ENCODE measurements around the gene CDKN2C. TPM values are rescaled to one million over a fixed set of nuclear protein-coding genes. Genes with fewer than 3 reads are reported as not detected.
A peak's percentile ranks its signal among the peaks of the same experiment; 100 is the strongest.

The CDKN2C gene
- total RNA-seq, 6 experiments from 2014 or later: 13.1 to 26.7 (median 24.9) TPM

- Mint-ChIP-seq H3K27me3 (ENCODE audit: insufficient read depth) (peaks cover 5% of the 10 kb centered on the region), H3K4me3 (peak overlapping the region; percentile 62), H3K4me1 (ENCODE audit: low read depth) (peaks cover 42% of the 10 kb centered on the region), H3K36me3 (ENCODE audit: low read depth) (peaks cover 22% of the 10 kb centered on the region), H3K9me3 (no peaks in the 10 kb centered on the region), H3K27ac (peak overlapping the region; percentile 14; the same call in 1 of the 2 replicates)
- DNase-seq: no peak
- TF ChIP-seq CTCF (IDR thresholded peaks at IDR 0.05): no peak
These were observed 2.7 kb downstream of the CDKN2C start for GRCh38 chr1:50972766-50973165.

- H3K4me1 Mint-ChIP-seq (ENCODE audit: low read depth): peaks cover 42% of the 10 kb centered on the region
- no peaks in the 10 kb centered on the region for H3K9me3 Mint-ChIP-seq
- H3K4me3 Mint-ChIP-seq: peak overlapping the region; percentile 62
- H3K27me3 Mint-ChIP-seq (ENCODE audit: insufficient read depth): peaks cover 5% of the 10 kb centered on the region
- no peak for TF ChIP-seq CTCF (IDR thresholded peaks at IDR 0.05)
- H3K27ac Mint-ChIP-seq: peak overlapping the region; percentile 14; the same call in 1 of the 2 replicates
- DNase-seq: no peak
- H3K36me3 Mint-ChIP-seq (ENCODE audit: low read depth): peaks cover 22% of the 10 kb centered on the region
These were observed 3.2 kb downstream of the CDKN2C start for GRCh38 chr1:50973255-50973654.

GRCh38 chr1:50973875-50974617, 4.0 kb downstream of the CDKN2C start:
- Mint-ChIP-seq H3K27me3 (ENCODE audit: insufficient read depth) (peaks cover 5% of the 10 kb centered on the region), H3K27ac (peak overlapping the region; percentile 50), H3K4me3 (no peak overlapping the region)

GRCh38 chr1:50974618-50974935, 4.5 kb downstream of the CDKN2C start:
- peaks cover 5% of the 10 kb centered on the region for H3K27me3 Mint-ChIP-seq (ENCODE audit: insufficient read depth)

More at GRCh38 chr1:50973875-50974617, 4.0 kb downstream of the CDKN2C start:
- peaks cover 49% of the 10 kb centered on the region for H3K4me1 Mint-ChIP-seq (ENCODE audit: low read depth)
- H3K9me3 Mint-ChIP-seq: no peaks in the 10 kb centered on the region
- TF ChIP-seq CTCF (IDR thresholded peaks at IDR 0.05): no peak
- H3K36me3 Mint-ChIP-seq (ENCODE audit: low read depth): peaks cover 22% of the 10 kb centered on the region
- DNase-seq: no peak

GRCh38 chr1:50975436-50975835, 5.4 kb downstream of the CDKN2C start:
- H3K36me3 Mint-ChIP-seq (ENCODE audit: low read depth): peaks cover 22% of the 10 kb centered on the region
- peak overlapping the region; percentile 8; the same call in 1 of the 2 replicates for H3K27ac Mint-ChIP-seq
- H3K4me1 Mint-ChIP-seq (ENCODE audit: low read depth): peaks cover 59% of the 10 kb centered on the region
- TF ChIP-seq CTCF (IDR thresholded peaks at IDR 0.05): no peak
- no peaks in the 10 kb centered on the region for H3K27me3 Mint-ChIP-seq (ENCODE audit: insufficient read depth)
- no peak overlapping the region for H3K4me3 Mint-ChIP-seq
- no peak for DNase-seq
- H3K9me3 Mint-ChIP-seq: no peaks in the 10 kb centered on the region

More at GRCh38 chr1:50974618-50974935, 4.5 kb downstream of the CDKN2C start:
- Mint-ChIP-seq H3K27ac (peak overlapping the region; percentile 50), H3K36me3 (ENCODE audit: low read depth) (peaks cover 22% of the 10 kb centered on the region), H3K9me3 (no peaks in the 10 kb centered on the region), H3K4me3 (no peak overlapping the region), H3K4me1 (ENCODE audit: low read depth) (peaks cover 54% of the 10 kb centered on the region)
- TF ChIP-seq CTCF (IDR thresholded peaks at IDR 0.05): no peak
- DNase-seq: no peak
